Kasumi-1 (cell line): ENCODE results near the gene BAHCC1.
"Not testable (repeated sequence)": the region's sequence is repeated elsewhere in the genome, so short reads cannot be mapped to it uniquely, and the experiment has no call there.

Experiments used
- DNase-seq, 2 experiments: peaks; one replicate each; lab custom pipeline; 2025; lab: John Stamatoyannopoulos, UW

Gene BAHCC1

DNA sequence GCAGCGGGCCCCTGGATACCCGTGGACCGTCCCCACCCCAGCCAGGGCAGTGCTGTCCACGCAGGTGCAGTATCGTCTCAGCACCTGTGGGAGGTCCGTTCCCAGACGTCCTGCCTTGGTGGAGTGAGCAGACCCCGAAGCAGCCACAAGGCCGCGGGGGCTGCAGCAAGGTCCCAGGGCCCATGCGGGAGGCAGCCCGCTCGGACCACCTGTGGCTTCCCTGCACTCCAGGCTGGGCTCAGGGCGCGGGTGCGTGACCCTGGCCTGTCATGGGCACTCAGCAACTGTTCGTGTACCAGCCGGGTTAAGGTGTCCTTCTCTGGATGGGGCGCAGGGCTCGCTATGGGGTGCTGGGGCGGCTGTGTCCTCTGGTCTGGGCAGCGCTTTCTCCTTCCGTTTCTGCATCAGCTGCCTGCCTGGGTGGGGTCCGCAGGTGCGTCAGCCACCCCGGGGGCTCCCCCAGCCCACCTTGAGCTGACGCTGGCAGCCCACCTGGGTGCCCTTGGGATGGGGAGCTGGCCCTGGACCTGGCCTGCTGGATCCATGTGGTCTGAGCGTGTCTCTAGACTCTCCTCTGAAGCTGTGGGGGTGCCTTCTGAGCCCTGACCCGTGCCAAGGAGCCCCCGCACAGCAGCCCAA lies 18.4 kb downstream of the BAHCC1 start:
- DNase-seq: no peak

DNA sequence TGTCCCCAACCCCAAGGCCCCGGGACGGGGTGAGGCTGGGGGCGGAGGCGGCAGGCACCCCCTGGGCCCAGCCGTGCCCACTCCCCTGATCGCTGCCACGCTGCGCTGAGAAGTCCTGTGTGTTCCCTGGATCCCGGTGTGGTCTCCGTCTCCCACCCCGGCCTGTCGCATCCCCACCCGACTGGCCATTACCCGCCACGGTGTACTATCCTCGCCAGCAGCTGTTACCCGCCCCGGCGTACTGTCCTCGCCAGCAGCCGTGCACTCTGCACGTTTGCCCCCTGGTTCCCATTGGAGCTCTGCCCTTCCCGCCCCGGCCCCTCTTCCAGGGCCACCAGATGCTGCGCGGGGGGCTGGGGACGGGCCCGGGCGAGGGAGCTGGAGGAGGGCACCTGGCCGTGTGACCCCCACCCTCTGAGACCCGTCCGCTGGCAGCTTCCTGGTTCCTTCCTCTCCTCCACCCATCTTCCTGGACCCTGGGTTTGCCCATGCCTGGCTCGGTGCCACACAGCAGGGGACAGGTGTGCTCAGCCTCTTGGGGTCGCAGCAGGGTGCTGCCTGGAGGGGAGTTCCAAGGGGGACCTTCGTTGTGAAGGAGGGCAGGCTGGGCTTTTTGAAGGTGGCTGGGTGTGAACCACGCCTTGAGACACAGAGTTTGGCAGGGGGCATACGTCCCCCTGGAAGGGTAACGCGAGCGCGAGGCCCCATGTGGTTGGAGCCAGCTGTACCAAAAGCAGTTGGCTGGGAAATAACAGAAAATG lies 19.7 kb downstream of the BAHCC1 start:
- DNase-seq: no peak

DNA sequence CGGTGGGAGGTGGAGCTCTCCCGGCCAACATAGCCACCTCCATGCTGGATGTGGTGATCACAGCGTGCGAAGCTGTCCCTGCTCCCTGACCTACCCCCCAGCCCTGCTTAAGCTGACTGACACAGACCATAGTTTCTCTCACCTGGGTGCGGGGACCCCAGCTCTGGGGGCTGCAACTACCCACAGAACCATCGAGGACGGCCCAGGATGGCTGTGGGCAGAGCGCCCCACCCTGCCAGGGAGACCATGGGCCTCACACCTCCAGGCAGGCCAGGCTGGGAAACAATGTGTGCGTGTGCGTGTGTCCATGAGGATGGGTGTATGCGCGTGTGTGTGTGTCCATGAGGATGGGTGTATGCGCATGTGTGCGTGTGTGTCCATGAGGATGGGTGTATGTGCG lies 20.4 kb downstream of the BAHCC1 start:
- no peak for DNase-seq

DNA sequence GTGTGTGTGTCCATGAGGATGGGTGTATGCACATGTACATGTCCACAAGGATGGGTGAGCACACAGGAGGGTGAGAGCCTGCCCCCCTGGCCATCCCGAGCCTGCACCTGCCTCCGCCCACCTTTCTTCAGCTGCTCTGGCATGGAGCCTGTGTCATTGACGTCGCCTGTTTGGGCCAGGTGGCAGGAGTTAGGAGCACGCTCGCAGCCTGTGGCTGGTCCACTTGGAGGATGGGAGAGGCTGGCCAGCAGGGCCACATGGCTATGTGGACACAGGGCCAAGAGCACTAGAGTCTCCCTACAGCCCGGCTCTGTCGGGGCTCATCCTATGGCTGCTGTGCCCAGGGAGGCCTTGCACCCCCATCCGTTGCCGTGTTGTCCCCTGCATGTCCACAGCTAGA lies 21.4 kb downstream of the BAHCC1 start:
- no peak for DNase-seq

DNA sequence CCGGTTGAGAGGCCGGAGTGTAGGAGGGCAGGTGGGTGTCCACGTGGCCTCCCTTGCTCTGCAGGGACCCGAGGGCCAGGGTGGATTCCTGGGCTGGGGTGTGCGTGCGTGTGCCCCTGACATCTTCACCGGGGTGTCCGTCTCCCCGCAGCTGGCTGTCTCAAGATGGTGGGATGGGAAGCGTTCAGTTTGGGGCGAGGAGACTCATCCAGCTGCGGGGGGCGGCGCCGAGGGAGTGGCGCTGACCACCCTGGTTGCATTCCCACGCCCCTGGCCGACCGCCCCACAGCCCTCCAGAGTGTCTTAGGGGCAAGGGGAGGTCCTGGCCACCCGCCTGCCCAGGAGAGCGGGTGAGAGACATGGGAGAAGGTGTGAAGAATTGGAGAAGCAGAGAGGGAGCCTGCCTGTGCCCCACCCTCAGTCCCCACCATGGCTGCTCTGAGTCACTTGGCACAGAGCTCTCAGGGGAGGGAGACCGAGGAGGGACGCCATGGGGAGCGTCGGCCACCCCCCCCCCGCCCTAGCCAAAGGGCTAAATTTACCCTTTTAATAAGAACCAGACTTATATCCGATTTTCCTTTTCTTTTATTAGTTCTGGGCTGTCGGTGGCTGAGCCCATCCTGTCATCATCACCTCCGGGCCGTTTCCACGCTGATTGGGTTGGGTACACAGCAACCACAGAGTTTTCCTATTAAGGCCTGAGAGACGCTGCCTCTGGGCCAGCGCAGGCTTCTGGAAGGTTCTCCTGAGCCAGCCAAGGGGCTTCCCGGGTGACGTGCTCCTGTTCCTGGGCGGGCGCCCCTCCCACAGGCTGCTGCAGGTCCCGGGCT lies 22.0 kb downstream of the BAHCC1 start:
- no peak for DNase-seq

DNA sequence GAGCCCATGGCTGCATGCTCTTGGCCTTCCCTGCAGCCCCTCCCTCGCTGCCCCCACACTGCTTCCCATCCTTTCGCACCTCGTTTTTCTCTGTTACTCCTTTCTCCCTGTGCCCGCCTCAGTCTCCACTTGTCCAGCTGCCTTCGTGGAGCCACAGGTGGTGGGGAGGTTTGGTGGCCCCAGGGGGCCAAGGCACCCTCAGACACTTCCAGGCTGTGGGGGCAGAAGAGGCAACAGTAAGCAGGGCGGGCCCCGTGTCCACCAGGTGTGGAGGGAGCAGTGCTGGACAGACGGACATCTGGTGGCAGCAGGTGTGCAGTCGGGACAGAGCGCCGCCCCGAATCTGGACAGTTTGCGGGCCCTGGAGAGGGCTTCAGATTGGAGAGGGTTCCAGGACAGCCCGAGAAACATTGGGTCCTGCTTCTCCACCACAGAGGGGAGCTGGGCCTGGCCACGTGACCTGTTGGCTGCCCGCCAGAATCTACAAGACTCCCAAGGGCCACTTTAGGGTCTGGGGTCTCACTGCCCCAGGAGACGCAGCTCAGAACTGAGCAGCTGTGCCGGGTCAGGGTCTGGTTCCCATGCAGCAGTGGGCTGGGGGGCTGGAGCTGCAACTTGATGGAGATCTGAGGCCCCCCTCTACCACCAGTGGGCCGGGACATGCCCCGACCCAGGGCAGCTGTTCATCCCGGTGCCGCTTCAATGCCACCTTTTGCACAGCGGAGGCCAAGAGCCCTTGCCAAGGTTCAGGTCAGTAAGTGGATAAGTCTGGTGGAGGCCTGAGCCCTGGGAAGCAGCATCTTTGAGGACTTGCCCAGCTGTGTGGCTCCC lies 22.8 kb downstream of the BAHCC1 start:
- no peak for DNase-seq

DNA sequence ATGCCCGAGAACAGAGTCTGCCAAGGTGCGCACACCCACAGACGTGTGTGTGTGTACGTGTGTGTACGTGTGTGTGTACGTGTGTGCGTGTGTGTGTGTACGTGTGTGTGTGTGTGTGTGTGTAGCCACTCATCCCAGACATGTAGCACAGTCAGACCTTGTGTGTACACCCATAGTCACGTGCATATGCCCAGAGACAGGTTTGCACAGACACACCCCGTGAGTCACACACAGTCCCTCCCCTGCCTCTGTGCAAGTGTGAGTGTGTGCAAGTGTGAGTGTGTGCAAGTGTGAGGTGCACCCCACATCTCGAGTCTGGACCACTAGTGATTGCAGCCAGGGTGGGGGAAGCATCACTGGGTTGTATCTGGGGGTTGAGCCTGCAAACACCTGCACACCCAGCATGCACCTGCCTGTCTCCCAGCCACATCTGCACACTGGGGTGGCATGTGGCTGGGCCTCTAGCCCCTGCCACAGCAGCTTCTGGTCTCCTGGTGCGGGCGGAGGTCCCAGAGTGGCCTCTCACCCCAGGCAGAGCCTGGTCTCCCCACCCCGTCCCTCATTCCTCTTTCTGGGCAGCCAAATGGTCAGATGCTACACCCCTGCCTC lies 23.6 kb downstream of the BAHCC1 start:
- no peak for DNase-seq

DNA sequence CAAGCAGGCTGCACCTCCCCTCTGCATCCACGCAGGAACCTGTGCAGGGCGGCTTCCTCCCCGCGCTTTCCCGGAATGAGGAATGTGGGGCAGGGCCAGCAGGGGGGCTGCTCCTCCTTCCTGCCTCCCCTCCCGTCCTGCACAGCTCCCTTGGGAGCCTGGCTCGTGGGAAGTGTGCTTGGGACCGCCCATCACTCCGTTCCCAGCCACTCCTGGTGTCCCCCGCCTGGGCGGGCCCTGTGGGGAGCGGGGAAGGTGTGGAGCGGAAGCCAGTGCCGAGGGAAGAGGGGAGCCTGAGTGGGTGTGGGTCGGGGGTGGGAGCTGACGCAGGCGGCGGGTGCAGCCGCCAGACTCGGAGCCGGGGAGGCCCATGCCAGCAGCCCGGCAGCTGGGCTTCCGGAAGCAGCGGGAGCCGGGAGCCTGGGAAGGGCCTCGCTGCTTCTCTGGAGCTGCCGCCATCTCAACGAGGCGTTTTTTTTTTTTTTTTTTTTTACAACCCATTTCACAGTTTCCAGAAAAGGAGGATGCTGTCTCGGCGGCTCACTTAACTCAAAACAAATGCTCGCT lies 24.1 kb downstream of the BAHCC1 start:
- DNase-seq: no peak

DNA sequence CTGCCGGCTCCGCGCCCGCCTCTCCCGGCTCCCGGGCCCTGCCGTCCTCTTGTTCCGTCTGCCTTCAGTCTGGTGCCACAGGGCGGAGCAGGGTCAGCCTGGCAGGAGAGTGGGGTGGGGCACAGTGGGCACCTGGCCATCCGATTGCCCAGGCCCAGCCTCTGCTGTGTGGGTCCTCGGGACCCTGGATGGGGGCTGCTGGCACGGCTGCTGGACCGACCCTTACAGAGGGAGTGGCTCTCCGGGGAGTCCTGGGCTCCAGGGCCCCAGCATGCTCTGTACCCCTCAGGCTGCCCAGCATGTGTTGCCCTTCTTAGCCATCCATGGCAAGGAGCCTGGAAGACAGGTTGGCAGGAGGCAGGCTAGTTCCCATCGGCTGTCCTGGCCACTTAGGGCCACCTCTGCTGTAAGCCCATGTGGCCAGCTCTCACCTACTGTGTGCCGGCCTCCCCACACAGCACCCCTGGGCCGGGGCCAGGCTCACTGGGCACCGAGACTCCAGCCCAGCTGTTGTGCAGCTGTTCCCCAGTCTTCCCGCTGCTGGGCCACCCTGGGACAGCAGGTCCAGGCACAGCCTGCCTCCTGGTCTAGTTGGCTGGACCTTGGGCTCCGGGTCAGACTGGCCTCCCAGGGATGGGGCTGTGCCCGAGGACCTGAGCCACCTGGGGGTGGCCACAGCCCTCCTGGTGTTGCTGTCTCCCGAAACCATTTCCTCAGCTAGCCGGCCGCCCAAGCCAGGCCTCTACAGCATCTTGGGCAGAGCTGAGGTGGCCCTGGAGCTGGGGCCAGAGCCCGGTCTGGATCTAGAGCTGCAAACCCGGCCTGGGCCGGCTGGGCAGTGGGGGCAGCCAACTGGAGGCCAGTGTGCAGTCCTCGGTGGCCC lies 24.9 kb downstream of the BAHCC1 start:
- DNase-seq: no peak

DNA sequence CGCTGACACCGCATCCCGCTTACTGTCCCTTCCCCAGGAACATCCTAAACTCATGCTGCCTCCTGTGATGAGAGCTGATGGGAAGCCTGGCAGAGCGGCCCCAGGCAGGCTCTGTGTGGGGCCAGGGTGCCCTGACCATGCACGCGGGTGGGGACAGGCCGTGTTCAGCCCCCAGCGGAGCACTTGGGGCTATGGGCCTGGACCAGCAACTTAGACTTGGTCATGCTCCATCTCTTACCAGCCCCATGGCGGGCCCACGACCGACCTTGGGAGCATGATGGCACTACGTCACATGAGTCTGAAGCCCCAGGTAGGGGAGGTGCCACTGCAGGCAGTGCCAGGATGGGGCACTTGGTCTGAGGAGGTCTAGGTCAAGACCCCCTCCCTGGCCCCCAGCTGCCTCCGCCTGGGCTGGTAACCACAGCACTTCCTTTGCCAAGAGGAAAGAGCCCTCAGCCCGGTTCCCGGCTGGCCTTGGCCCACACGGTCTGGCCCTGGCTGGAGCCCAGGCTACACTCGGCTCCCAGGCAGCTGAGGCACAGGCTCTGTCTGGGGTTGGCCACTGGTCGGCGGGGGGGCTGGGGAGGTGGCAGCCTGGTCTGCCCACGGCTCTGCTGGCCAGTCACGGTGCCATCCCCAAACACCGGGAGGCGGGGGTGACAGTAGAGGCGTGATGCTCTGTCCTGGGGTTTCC lies 25.7 kb downstream of the BAHCC1 start:
- no peak for DNase-seq

DNA sequence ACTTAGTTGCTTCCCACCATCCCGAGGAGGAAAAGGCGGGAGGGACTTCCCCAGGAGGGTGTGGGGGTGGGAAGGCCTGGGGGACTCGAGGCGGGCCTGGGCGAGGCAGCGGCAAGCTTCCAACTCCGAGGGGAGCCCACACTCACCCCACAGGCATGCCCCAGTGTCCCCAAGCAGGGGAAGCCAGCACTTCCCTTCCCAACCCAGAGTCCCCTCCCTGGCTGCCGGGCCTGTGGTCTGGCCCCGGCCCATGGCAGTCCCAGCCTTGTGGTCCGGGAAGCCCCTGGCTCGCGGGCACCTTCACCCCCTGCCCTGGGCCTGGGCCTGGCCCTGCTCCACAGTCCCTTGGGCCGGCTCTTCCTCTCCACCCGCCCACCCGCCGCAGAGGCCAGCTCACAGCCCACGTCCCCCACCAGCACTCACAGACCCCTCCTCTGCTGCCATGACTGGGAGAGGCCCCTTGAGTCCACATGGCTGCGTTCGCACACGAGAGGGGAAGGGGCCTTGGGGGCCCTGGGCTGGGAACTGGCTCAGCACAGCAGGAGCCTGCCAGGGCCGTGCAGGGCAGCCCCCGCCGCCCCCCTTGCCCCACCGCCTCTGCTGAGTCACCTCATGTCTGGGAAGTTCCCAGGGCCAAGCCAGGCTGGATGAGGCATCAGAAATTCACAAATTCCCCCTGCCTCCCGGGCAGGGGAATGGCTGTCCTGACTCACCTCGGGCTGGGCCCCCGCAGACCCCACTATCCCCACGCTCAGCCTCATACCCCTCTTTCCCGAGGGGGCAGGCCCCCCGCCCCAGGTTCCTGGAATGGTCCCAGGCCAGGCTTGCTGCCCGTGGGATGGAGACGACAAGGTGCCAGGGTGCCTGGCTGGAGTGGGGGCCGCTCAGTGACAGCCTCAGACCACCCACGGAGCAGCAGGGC lies 27.8 kb downstream of the BAHCC1 start:
- peak; percentile 47 to 59 for DNase-seq

DNA sequence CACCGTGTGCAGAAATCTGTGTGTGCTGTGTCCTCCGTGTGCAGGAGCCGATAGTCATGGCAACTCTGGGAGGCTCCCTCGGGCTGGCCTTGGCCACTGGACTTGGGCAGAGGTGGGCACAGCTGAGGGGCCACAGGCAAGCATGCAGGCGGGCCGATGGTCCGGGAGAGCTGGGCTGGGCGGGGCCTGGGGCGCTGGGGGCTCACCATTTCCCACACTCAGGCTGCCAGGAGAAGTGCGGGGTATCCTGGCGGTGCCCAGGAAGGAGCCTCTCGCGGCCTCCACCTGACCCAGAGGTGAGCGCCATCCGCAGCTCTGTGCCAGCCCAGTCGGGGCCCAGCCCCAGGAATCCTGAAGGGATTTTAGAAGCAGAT lies 28.4 kb downstream of the BAHCC1 start:
- no peak for DNase-seq

DNA sequence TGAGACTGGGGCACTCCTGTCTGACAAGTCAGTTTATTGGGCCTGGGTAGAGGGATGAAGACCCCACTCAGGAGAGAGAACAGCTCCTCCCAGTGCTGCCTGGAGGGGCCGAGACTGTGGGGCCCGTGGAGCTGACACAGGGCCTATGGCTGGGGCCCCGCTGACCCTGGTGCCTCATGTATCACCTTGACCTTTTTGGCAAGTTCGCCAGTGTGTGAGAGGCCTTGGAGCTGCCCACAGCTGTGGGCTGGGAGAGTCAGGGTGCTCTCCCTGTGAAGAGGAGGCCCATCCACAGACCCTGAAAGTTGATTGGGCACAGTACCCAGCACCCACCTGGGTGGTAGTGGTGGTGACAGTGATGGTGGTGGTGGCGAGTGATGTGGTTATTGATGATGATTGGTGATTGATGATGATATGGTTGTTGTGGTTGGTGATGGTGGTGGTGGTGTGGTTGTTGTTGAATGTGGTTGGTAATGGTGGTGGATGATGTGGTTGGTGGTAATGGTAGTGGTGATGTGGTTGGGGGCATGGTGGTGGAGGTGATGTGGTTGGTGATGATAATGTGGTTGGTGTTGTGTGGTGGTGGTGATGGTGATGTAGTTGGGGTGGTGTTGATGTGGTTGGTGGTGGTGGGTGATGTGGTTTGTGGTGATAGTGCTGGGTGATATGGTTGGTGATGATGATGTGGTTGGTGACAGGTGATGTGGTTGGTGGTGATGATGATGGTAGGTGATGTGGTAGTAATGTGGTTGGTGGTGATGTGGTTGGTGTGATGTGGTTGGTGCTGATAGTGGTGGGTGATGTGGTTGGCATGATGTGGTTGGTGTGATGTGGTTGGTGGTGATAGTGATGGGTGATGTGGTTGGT lies 29.1 kb downstream of the BAHCC1 start:
- no peak for DNase-seq

DNA sequence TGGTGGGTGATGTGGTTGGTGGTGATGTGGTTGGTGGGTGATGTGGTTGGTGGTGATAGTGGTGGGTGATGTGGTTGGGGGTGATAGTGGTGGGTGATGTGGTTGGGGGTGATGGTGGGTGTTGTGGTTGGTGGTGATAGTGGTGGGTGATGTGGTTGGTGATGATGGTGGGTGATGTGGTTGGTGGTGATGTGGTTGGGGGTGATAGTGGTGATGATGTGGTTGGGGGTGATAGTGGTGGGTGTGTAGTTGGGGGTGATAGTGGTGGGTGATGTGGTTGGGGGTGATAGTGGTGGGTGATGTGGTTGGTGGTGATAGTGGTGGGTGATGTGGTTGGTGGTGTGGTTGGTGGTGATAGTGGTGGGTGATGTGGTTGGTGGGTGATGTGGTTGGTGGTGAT lies 29.8 kb downstream of the BAHCC1 start:
- DNase-seq: not testable (repeated sequence)

DNA sequence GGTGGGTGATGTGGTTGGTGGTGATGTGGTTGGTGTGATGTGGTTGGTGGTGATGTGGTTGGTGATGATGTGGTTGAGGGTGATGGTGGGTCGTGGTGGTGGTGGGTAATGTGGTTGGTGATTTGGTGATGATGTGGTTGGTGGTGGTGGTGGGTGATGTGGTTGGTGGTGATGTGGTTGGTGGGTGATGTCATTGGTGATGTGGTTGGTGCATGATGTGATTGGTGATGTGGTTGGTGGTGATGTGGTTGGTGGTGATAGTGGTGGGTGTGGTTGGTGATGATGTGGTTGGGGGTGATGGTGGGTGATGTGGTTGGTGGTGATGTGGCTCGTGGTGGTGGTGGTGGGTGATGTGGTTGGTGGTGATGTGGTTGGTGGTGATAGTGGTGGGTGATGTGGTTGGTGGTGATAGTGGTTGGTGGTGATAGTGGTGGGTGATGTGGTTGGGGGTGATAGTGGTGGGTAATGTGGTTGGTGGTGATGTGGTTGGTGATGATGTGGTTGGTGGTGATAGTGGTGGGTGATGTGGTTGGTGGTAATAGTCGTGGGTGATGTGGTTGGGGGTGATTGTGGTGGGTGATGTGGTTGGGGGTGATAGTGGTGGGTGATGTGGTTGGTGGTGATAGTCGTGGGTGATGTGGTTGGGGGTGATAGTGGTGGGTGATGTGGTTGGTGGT lies 30.6 kb downstream of the BAHCC1 start:
- DNase-seq: not testable (repeated sequence)

DNA sequence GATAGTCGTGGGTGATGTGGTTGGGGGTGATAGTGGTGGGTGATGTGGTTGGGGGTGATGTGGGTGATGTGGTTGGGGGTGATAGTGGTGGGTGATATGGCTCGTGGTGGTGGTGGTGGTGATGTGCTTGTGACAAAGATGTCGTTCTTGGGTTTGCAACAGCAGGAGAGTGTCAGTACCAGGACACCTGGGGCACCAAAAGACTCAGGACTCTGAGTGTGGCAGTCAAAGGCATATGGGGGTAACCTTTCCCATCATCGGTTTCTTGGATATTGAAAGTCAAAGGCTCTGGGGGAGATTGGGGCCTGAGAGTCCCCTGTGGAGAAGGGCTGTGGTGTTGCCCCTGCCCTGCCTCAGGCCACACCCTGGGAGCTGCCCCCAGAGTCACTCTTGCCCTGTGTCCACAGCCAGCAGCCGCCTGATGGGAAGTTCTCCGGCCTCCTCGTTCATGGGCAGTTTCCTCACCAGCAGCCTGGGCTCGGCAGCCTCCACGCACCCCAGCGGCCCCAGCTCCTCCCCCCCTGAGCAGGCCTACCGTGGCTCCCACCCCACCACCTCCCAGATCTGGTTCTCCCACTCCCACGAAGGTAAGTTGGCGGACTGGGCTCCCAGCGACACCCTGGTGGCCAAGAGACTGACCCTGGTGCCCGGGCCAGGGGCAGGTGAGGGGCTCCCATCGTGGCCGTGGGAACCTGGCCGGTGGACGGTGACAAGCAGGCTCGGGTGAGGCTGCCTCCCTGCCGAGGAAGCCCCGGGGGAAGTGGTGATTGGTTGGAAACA lies 31.3 kb downstream of the BAHCC1 start:
- DNase-seq: no peak
